ENCODE results near the gene POTEJ.
"Not testable (repeated sequence)": the region's sequence is repeated elsewhere in the genome, so short reads cannot be mapped to it uniquely, and the experiment has no call there.

Gene POTEJ

DNA sequence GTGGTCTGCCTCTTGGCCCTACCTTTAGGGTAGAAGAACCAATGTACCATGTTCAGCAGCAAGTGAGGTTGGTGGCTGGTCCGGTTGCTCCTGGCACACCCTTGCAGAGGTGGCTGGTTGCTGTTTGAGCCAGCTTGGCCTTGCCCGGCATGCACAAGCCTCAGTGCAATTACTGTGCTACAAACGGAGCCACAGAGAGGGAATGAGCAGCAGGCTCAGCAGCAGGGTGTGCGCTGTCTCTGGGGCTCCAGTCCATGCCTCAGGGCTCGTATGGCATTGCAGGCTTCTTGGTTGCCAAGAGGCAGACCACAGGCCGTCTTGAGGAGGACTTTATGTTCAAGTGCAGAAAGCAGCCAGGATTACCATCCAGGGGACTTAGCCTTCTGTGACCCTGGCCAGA lies 53.3 kb downstream of the POTEJ start:
- H3K27me3 Mint-ChIP-seq; H3K4me3 Mint-ChIP-seq; DNase-seq; H3K36me3 Mint-ChIP-seq (ENCODE audit: low read depth); H3K4me1 Mint-ChIP-seq (ENCODE audit: low read depth); H3K27ac Mint-ChIP-seq; H3K9me3 Mint-ChIP-seq: not testable (repeated sequence)

DNA sequence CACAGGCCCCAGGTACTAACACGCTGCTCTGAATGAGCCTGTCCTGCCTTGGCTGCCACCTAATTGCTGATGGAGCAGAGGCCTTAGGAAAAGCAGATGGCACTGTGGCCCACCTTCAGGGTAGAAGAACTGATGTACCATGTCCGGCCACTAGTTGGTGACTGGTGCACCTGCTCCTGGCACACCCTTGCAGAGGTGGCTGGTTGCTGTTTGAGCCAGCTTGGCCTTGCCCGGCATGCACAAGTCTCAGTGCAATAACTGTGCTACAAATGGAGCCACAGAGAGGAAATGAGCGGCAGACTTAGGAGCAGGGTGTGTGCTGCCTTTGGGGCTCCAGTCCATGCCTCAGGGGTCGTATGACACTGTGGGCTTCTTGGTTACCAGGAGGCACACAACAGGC lies 54.4 kb downstream of the POTEJ start:
- H3K4me1 Mint-ChIP-seq (ENCODE audit: low read depth); H3K36me3 Mint-ChIP-seq (ENCODE audit: low read depth); H3K4me3 Mint-ChIP-seq; H3K9me3 Mint-ChIP-seq; H3K27ac Mint-ChIP-seq; H3K27me3 Mint-ChIP-seq; DNase-seq: not testable (repeated sequence)

DNA sequence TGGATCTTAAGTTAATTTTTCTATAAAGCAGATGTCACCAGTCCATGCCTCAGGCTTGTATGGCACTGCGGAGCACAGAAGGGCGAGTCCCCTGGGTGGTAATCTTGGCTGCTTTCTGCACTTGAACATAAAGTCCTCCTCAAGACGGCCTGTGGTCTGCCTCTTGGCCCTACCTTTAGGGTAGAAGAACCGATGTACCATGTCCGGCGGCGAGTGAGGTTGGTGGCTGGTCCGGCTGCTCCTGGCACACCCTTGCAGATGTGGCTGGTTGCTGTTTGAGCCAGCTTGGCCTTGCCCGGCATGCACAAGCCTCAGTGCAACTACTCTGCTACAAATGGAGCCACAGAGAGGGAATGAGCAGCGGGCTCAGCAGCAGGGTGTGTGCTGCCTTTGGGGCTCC lies 56.3 kb downstream of the POTEJ start:
- not testable (repeated sequence) for H3K27me3 Mint-ChIP-seq; H3K9me3 Mint-ChIP-seq; H3K4me1 Mint-ChIP-seq (ENCODE audit: low read depth); H3K27ac Mint-ChIP-seq; H3K4me3 Mint-ChIP-seq; H3K36me3 Mint-ChIP-seq (ENCODE audit: low read depth); DNase-seq

DNA sequence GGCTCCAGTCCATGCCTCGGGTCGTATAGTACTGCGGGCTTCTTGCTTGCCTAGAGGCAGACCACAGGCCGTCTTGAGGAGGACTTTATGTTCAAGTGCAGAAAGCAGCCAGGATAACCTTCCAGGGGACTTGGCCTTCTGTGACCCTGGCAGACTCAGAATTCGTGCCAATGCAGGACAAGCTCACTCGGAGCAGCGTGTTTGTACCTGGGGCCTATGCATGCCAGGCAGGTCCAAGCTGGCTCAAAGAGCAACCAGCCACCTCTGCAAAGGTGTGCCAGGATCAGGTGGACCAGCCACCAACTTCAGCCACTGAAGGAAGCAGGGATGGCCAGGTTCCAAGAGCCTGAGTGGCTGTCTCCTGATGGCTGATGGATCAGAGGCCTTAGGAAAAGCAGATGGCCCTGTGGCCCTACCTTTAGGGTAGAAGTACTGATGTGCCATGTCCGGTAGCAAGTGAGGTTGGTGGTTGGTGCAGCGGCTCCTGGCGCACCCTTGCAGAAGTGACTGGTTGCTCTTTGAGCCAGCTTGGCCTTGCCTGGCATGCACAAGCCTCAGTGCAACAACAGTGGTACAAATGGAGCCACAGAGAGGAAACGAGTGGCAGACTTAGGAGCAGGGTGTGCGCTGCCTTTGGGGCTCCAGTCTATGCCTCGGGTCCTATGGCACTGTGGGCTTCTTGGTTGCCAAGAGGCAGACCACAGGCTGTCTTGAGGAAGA lies 58.9 kb downstream of the POTEJ start:
- not testable (repeated sequence) for H3K4me3 Mint-ChIP-seq; H3K9me3 Mint-ChIP-seq; H3K27ac Mint-ChIP-seq; DNase-seq; H3K36me3 Mint-ChIP-seq (ENCODE audit: low read depth); H3K4me1 Mint-ChIP-seq (ENCODE audit: low read depth); H3K27me3 Mint-ChIP-seq

DNA sequence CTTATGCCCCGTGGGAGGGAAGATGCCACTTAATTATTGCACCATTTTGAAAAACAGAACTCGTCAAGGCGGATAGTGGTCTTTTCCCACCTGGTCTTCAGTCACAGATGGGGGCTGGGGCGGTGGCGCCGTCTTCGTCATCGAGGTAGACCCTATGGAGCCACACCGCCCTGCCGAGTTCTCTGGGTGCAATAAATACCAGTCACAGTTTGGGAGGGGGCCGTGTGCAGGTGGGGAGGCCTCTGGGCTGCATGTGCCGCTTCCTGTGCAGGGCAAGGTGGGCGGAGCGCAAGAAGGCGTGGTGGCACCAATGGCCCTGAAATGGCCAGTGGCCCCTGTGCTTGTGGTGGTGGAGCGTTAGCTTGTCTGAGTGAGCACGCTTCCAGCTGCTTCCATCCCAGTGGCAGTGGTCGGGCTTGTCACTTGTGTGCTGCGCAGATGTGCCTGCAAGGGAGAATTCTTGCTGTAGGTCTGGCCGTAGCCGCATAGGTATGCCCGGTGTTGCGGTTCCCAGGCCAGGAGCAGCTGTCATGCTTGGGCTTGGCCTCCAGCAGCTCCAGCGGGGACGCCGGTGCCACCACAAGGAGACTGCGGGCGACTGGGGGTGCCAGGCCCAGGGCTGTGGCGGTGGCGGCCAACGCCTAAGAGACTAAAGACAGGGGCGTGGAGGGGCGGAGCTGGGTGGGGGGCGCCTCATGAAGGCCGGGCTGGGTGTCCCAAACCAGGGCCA lies 81.0 kb downstream of the POTEJ start:
- not testable (repeated sequence) for H3K4me3 Mint-ChIP-seq; H3K36me3 Mint-ChIP-seq (ENCODE audit: low read depth); H3K27me3 Mint-ChIP-seq; DNase-seq; H3K4me1 Mint-ChIP-seq (ENCODE audit: low read depth); H3K9me3 Mint-ChIP-seq; H3K27ac Mint-ChIP-seq

DNA sequence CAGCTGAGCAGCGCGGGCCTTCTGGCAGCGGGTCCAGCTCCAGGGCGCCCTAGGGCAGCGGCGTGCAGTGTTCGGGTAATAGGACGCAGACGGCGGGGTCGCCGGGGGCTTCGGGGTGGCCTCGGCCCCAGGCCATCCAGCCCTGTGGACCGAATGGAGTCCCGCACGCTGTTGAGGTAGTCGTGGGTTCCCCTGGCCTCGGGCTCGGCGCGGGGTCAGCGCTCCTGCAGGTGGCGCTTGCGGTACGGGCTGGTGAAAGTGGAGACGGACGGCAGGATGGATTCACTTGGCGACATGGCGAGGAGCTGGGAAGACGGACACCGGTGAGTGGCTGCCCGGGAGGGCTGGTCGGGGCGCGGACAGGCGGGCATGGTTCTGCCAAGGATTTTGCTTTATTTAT lies 82.2 kb downstream of the POTEJ start:
- H3K27ac Mint-ChIP-seq; H3K4me3 Mint-ChIP-seq; H3K27me3 Mint-ChIP-seq; H3K36me3 Mint-ChIP-seq (ENCODE audit: low read depth); H3K4me1 Mint-ChIP-seq (ENCODE audit: low read depth); DNase-seq; H3K9me3 Mint-ChIP-seq: not testable (repeated sequence)

DNA sequence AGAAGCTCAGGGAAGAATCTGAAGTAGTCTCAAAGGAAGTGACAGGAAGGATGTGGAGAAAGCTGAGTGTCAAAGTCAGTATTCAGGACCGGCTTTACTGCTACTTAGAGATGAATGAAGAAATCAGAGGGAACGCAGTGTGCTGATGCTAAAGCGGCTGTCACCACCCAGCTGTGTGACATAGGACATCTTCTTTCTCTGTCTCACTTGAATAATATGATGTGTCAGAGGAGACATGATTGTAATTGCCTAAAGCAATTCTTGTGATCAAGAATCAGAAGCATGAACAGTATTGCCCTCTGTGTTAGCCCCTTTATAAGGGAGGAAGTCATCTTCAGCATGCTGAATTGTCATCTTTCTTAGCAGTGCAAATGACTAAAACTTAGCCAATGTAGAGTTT lies 92.0 kb downstream of the POTEJ start:
- H3K4me3 Mint-ChIP-seq, result not testable (repeated sequence)

More for the DNA sequence above, 92.0 kb downstream of the POTEJ start:
- H3K9me3 Mint-ChIP-seq; H3K27ac Mint-ChIP-seq; DNase-seq; H3K36me3 Mint-ChIP-seq (ENCODE audit: low read depth); H3K27me3 Mint-ChIP-seq; H3K4me1 Mint-ChIP-seq (ENCODE audit: low read depth): not testable (repeated sequence)

Data from activated T-cell treated with anti-CD3 and anti-CD28 coated beads, Interleukin-2, amount 50 U/mL, for 24 hours (primary cell).